Prostate gland (tissue), 2 donors: Measurements from ENCODE around the gene NCK1. TPM values are rescaled to one million over a fixed set of nuclear protein-coding genes. Genes with fewer than 3 reads are reported as not detected.
"Not testable (repeated sequence)": the region's sequence is repeated elsewhere in the genome, so short reads cannot be mapped to it uniquely, and the experiment has no call there.

Source experiments
- DNase-seq: peaks from one replicate; pipeline ENCODE4 v3.0.0-alpha.2; 2019; ENCODE audit warnings: low spot score
- H3K27ac ChIP-seq, 2 donors: fragments of 200-600 bp; sonication (generic); 2 replicates each; pipeline ENCODE4 v1.5.1; 2017 to 2019
- H3K27me3 ChIP-seq: fragments of 200-600 bp; sonication (generic); replicated peaks from 2 replicates; pipeline ENCODE4 v1.5.1; 2019; ENCODE audit not compliant: insufficient read depth
- H3K36me3 ChIP-seq, 2 donors: fragments of 200-600 bp; sonication (generic); 1 replicate in 1 of 2; 2 replicates in 1 of 2; pipeline versions ENCODE4 v1.5.1 to v1.8.1; 2017 to 2019
- H3K4me1 ChIP-seq: fragments of 200-600 bp; sonication (generic); replicated peaks from 2 replicates; pipeline ENCODE4 v1.5.1; 2019
- H3K4me3 ChIP-seq, 2 donors: fragments of 200-600 bp; sonication (generic); 2 replicates each; pipeline ENCODE4 v1.5.1; 2017 to 2019
- H3K9me3 ChIP-seq: fragments of 200-600 bp; sonication (generic); 2 replicates; pipeline ENCODE4 v1.5.1; 2017
- CTCF ChIP-seq, 4 experiments: fragments of 200-600 bp in 2 of 4; fragments of 450-650 bp in 2 of 4; sonication (generic) in 2 of 4; IDR thresholded peaks; 1 replicate in 3 of 4; 2 replicates in 1 of 4; pipeline ENCODE4 v1.5.1; 2016 to 2019; ENCODE audit warnings: antibody characterized with exemption in 4 of 4, mild to moderate bottlenecking in 2 of 4, moderate library complexity in 2 of 4
- POLR2A ChIP-seq: fragments of 450-650 bp; IDR thresholded peaks from one replicate; pipeline ENCODE4 v1.6.1; 2016; ENCODE audit warnings: antibody characterized with exemption, mild to moderate bottlenecking
- POLR2AphosphoS5 ChIP-seq: sonication (generic); formaldehyde crosslinking; IDR thresholded peaks from one replicate; pipeline ENCODE4 v1.6.1; 2017; ENCODE audit warnings: antibody characterized with exemption
- WGBS: methylation state at CpG from one replicate; pipeline ENCODE4 v1.1.5; 2018; 5-methylcytosine and 5-hydroxymethylcytosine counted together
- intact Hi-C: fragments of 100-400 bp; cut with DNase I; formaldehyde crosslinking; loops from one replicate; pipeline ENCODE4 v1.14.2; 2022
- total RNA-seq, 2 donors: library from RNA; depleted of rRNA; stranded (reverse); fragments of >200 nt; gene quantifications; one replicate each; pipeline ENCODE4 v1.1.0, GENCODE V29; 2016

Gene NCK1
- total RNA-seq, 2 donors from 2014 or later = 23.3 to 35.6 TPM

- Histone ChIP-seq H3K27me3 (no peaks in the 10 kb centered on the region), H3K4me3 (no peak overlapping the region), H3K4me1 (peaks cover 5% of the 10 kb centered on the region), H3K27ac (no peak overlapping the region), H3K36me3 (no peaks in the 10 kb centered on the region), H3K9me3 (no peaks in the 10 kb centered on the region)
- 38% methylated on average over 5 of the region's 5 CpGs for WGBS
- no peak for DNase-seq
- intact Hi-C loops = no loop called here
- TF ChIP-seq POLR2AphosphoS5 (no peak), CTCF (IDR thresholded peaks at IDR 0.05) (no peak), POLR2A (no peak)
Measured at GRCh38 chr3:136885357-136886213, 23.6 kb downstream of the NCK1 start.

DNA sequence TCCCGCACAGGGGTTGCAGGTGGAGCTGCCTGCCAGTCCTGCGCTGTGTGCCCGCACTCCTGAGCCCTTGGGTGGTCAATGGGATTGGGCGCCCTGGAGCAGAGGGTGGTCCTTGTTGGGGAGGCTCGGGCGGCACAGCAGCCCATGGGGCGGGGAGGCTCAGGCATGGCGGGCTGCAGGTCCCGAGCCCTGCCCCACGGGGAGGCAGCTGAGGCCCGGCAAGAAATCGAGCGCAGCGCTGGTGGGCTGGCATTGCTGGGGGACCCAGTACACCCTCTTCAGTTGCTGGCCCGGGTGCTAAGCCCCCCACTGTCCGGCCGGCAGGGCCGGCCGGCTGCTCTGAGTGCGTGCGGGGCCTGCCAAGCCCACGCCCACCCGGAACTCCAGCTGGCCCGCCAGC, 27.9 kb downstream of the NCK1 start:
- Histone ChIP-seq H3K36me3 (no peaks in the 10 kb centered on the region), H3K27ac (no peak overlapping the region), H3K9me3 (no peaks in the 10 kb centered on the region), H3K4me1 (peaks cover 5% of the 10 kb centered on the region), H3K27me3 (no peaks in the 10 kb centered on the region), H3K4me3 (no peak overlapping the region)
- WGBS = 83% methylated on average over 22 of the region's 24 CpGs
- intact Hi-C loops = no loop called here
- DNase-seq = no peak
- TF ChIP-seq POLR2AphosphoS5 = no peak

GRCh38 chr3:136891934-136892855, 30.2 kb downstream of the NCK1 start:
- no peak for TF ChIP-seq POLR2A
- no peak for TF ChIP-seq POLR2AphosphoS5
- no peak for TF ChIP-seq CTCF (IDR thresholded peaks at IDR 0.05)
- Histone ChIP-seq H3K4me1 (no peaks in the 10 kb centered on the region), H3K4me3 (no peak overlapping the region), H3K9me3 (no peaks in the 10 kb centered on the region), H3K27ac (no peak overlapping the region), H3K27me3 (no peaks in the 10 kb centered on the region), H3K36me3 (no peaks in the 10 kb centered on the region)
- intact Hi-C loops = no loop called here
- 50% methylated on average over 2 of the region's 2 CpGs for WGBS
- DNase-seq = no peak

DNA sequence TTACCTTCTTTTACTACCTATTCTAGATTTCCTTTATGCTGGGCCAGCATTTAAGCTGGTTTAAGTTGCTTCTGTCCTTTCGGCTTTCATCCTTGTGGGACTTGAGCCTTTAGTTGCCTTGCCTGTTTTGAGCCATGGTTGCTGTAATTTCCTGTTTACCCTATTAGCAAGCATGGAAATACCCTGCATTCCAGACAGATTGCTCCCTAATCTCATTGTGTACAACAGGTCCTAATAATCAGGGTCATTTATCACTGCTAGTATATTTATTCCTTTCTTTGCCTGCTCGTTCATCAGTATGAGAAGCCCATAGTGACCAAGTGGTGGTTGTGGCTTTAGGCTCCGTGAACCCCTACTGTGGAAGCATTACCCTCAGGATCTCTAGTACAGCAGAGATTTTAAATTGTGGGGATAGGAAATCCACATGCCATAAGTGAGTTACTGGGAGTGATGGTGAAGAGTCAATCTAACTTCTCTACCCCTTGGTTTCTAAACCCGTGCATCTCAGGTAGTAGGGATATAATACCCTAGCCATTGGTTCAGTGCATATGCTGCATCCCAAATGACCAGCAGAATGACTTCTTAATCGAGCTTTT, 31.9 kb downstream of the NCK1 start:
- TF ChIP-seq POLR2AphosphoS5 (peak; percentile 5), CTCF (IDR thresholded peaks at IDR 0.05) (no peak), POLR2A (no peak)
- Histone ChIP-seq H3K9me3 (no peaks in the 10 kb centered on the region), H3K4me1 (no peaks in the 10 kb centered on the region), H3K36me3 (no peaks in the 10 kb centered on the region), H3K27me3 (no peaks in the 10 kb centered on the region), H3K4me3 (no peak overlapping the region), H3K27ac (no peak overlapping the region)
- DNase-seq = no peak
- intact Hi-C loops = no loop called here
- WGBS = 67% methylated on average over 5 of the region's 5 CpGs

GRCh38 chr3:136897171-136897570, 35.2 kb downstream of the NCK1 start:
- DNase-seq, H3K27ac ChIP-seq, H3K27me3 ChIP-seq, H3K36me3 ChIP-seq, H3K4me3 ChIP-seq, H3K4me1 ChIP-seq, H3K9me3 ChIP-seq, intact Hi-C loops: not testable (repeated sequence)
- WGBS = 95% methylated on average over 1 of the region's 1 CpG
